GM10266 (cell line): ENCODE results near the gene AQP12A.

Experiments used
- DNase-seq: peaks from one replicate; pipeline ENCODE4 v3.0.0; 2012; ENCODE audit errors: extremely low spot score
- TF ChIP-seq, protein P1 (sequence below): IDR thresholded peaks from 2 replicates; pipeline ENCODE4 v1.5.1; 2012; ENCODE audit warnings: mild to moderate bottlenecking, low read depth; ENCODE audit not compliant: control insufficient read depth, insufficient read depth; ENCODE audit errors: missing control alignments

Gene AQP12A

DNA sequence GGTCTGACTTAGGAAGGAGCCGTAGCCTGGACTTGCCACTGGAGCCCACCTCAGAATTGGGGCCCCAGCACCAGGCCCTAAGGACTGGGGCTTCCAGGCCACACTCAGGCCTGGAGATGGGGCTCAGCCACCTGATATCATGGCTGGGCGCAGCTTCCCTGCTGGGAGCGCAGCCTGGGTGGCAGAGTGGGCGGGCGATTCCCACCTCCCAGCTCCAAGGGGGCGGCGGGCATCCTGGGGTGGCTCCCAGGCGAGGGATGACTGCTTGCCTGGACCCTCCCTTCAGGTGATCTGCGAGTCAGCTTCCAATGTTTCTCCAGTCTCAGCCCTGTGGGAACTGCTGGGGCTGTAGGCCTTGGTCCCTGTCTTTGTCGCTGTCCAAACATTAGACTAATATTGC is 46.3 kb upstream of the AQP12A start:
- TF ChIP-seq, protein P1, sequence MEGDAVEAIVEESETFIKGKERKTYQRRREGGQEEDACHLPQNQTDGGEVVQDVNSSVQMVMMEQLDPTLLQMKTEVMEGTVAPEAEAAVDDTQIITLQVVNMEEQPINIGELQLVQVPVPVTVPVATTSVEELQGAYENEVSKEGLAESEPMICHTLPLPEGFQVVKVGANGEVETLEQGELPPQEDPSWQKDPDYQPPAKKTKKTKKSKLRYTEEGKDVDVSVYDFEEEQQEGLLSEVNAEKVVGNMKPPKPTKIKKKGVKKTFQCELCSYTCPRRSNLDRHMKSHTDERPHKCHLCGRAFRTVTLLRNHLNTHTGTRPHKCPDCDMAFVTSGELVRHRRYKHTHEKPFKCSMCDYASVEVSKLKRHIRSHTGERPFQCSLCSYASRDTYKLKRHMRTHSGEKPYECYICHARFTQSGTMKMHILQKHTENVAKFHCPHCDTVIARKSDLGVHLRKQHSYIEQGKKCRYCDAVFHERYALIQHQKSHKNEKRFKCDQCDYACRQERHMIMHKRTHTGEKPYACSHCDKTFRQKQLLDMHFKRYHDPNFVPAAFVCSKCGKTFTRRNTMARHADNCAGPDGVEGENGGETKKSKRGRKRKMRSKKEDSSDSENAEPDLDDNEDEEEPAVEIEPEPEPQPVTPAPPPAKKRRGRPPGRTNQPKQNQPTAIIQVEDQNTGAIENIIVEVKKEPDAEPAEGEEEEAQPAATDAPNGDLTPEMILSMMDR, result no peak
- no peak for DNase-seq

- TF ChIP-seq, protein P1, result no peak
- no peak for DNase-seq
Measured at GRCh38 chr2:240645801-240646175, 45.9 kb upstream of the AQP12A start.

GRCh38 chr2:240646176-240646899 is 45.3 kb upstream of the AQP12A start:
- TF ChIP-seq, protein P1, result no peak
- no peak for DNase-seq

DNA sequence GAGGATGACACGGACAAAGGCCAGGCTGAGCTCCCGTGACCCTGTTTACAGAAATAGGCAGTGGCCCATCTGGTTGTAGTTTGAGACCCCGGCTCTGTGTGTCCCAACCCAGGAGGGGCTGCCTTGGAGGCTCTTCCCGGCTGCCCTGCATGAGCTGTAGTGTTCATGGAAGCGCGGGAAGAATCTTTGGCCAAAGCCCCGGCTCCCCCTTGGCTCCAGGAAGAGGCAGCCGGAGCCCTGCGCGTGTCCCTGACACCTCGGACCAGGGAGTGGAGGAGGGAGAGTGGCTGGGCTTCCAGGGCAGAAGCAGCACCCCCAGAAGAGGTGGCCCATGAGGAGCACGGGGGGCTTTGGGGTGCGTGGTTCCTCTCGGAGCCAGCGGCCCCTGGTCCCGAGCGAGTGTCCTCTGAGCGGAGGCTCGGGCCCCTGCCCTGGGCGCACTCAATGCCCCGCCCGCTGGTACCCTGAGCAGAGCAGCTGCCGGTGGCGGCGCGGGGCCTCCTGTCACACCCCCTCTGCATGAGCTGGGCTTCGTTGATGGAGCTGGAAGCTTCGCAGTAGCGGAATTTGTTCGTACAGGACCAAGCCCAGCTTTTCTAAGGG is 44.7 kb upstream of the AQP12A start:
- TF ChIP-seq, protein P1, result no peak
- DNase-seq, result no peak

- no peak for DNase-seq
- TF ChIP-seq, protein P1, result no peak
Measured at GRCh38 chr2:240647503-240648154, 44.0 kb upstream of the AQP12A start.

DNA sequence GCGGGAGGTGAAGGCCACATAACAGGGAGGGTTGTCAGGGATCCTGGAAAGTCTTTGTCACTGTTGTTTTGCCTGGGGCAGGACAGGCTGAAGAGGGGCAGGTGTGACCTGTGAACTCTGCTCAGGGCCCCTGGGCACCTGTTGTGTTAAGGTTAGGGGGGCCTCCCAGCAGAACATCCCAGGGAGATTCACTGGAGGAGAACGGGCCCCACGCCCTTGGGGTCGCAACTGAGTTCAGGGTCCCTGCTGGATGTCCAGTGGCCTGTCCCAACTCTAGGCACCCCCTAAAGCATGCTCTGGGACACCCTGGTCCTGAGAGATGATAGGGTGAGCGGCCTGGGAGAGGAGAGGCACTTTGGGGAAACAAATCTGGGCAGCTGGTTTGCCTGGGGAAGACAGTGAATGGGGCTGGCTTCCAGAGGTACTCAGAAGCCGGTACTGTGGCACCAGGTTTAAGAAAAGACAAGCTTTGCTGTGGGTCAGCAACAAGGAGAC is 43.5 kb upstream of the AQP12A start:
- TF ChIP-seq, protein P1, result no peak

More for the DNA sequence above, 43.5 kb upstream of the AQP12A start:
- DNase-seq, result no peak
